ENCODE measurements around the gene EXOSC6.

GRCh38 chr16:70295634-70296033, 43.9 kb upstream of the EXOSC6 start:
- TF ChIP-seq CTCF (IDR thresholded peaks at IDR 0.05) (no peak), POLR2A (IDR thresholded peaks at IDR 0.05) (no peak)
